Hepatocyte (in vitro differentiated cells): ENCODE measurements around the gene SLC18A2. TPM values are rescaled to one million over a fixed set of nuclear protein-coding genes. Genes with fewer than 3 reads are reported as not detected.

Experiments
- DNase-seq: peaks from one replicate; pipeline ENCODE4 v3.0.0-alpha.2; 2016; ENCODE audit warnings: low spot score
- H2AFZ ChIP-seq: fragments of 200-600 bp; sonication (generic); 2 replicates; pipeline ENCODE4 v1.6.0; 2016; ENCODE audit warnings: antibody characterized with exemption, mild to moderate bottlenecking
- H3K27ac ChIP-seq: fragments of 200-600 bp; sonication (generic); 2 replicates; pipeline ENCODE4 v1.5.1; 2016; ENCODE audit warnings: mild to moderate bottlenecking
- H3K27me3 ChIP-seq: fragments of 200-600 bp; sonication (generic); 2 replicates; pipeline ENCODE4 v1.6.1; 2016
- H3K36me3 ChIP-seq: fragments of 200-600 bp; sonication (generic); replicated peaks from 2 replicates; pipeline ENCODE4 v1.5.1; 2016; ENCODE audit warnings: low read depth; ENCODE audit not compliant: insufficient read depth
- H3K4me1 ChIP-seq: fragments of 200-600 bp; sonication (generic); 2 replicates; pipeline ENCODE4 v1.5.1; 2016; ENCODE audit warnings: mild to moderate bottlenecking, moderate library complexity; ENCODE audit not compliant: insufficient read depth
- H3K4me2 ChIP-seq: fragments of 200-600 bp; sonication (generic); 2 replicates; pipeline ENCODE4 v1.6.0; 2016
- H3K4me3 ChIP-seq: fragments of 200-600 bp; sonication (generic); 2 replicates; pipeline ENCODE4 v1.5.1; 2016; ENCODE audit warnings: mild to moderate bottlenecking
- H3K79me2 ChIP-seq: fragments of 200-600 bp; sonication (generic); 2 replicates; pipeline ENCODE4 v1.6.0; 2017; ENCODE audit warnings: mild to moderate bottlenecking
- H3K9me2 ChIP-seq: fragments of 200-600 bp; sonication (generic); replicated peaks from 2 replicates; pipeline ENCODE4 v1.6.0; 2017; ENCODE audit warnings: mild to moderate bottlenecking; ENCODE audit not compliant: insufficient read depth
- H3K9me3 ChIP-seq: fragments of 200-600 bp; sonication (generic); 2 replicates; pipeline ENCODE4 v1.5.1; 2016; ENCODE audit warnings: low read depth, mild to moderate bottlenecking
- H4K20me1 ChIP-seq: fragments of 200-600 bp; sonication (generic); 2 replicates; pipeline ENCODE4 v1.6.0; 2016; ENCODE audit warnings: mild to moderate bottlenecking; ENCODE audit not compliant: insufficient read depth, poor library complexity, severe bottlenecking
- CTCF ChIP-seq: fragments of 200-600 bp; sonication (generic); IDR thresholded peaks from 2 replicates; pipeline ENCODE4 v1.5.1; 2016; ENCODE audit warnings: antibody characterized with exemption, mild to moderate bottlenecking; ENCODE audit not compliant: poor library complexity
- EZH2 ChIP-seq: fragments of 200-600 bp; sonication (generic); IDR thresholded peaks from 2 replicates; pipeline ENCODE4 v1.6.1; 2016; ENCODE audit warnings: antibody characterized with exemption, mild to moderate bottlenecking, borderline replicate concordance
- EZH2phosphoT487 ChIP-seq: fragments of 200-600 bp; sonication (generic); IDR thresholded peaks from one replicate; pipeline ENCODE4 v1.6.1; 2018; ENCODE audit warnings: antibody characterized with exemption, mild to moderate bottlenecking, low read depth, moderate library complexity; ENCODE audit not compliant: unreplicated experiment, severe bottlenecking
- WGBS: methylation state at CpG from one replicate; pipeline ENCODE4 v1.1.6; 2016; ENCODE audit warnings: low lambda C conversion rate; ENCODE audit errors: missing lambda C conversion rate; 5-methylcytosine and 5-hydroxymethylcytosine counted together
- polyA plus RNA-seq: library from polyadenylated mRNA; unstranded; fragments of >200 nt; fragmentation: Nextera tagmentation; extraction: Ambion mirVana; gene quantifications from 2 replicates; pipeline ENCODE4 v1.2.1, GENCODE V29; 2016
- total RNA-seq: library from RNA; depleted of rRNA; stranded (reverse); fragments of >200 nt; gene quantifications from 2 replicates; pipeline ENCODE4 v1.2.3, GENCODE V29; 2014

SLC18A2 gene
- total and polyA plus RNA-seq, 2 experiments from 2014 or later, result 1.3 to 1.6 TPM

DNA sequence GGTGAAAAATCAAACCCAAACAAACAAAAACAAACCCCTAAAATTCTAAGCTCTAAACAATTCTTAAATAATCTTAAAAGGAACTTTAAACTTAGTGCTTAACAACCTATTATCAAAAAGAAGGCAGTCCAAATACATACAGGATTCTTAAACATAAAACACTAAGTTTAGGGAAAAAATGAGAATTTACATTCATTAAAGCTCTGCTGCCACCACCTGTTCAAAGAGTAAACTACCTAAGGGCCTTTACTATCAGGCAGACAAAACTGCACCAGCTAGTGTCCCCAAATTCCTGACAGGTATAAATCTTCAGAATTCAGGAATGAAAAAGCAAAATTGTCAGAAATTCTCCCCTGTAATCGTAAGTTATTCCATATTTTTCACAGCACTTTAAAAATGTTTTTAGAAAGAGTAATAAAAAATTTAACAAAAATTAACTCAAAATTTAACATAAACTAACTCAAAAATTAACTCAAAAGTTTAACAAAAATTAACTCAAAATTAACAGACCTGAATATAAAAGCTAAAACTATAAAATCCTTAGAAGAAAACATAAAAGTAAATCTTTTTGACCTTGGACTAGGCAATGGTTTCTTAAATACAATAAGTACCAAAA is 79.2 kb downstream of the SLC18A2 start:
- H3K4me3 ChIP-seq, result no peak overlapping the region
- no peaks in the 10 kb centered on the region for H3K36me3 ChIP-seq
- TF ChIP-seq EZH2phosphoT487 (no peak), CTCF (peak; percentile 68)
- no peak overlapping the region for H2AFZ ChIP-seq
- peaks cover 48% of the 10 kb centered on the region for H3K79me2 ChIP-seq
- no peaks in the 10 kb centered on the region for H3K4me1 ChIP-seq
- no peak overlapping the region for H3K27ac ChIP-seq
- no peaks in the 10 kb centered on the region for H3K9me2 ChIP-seq
- DNase-seq, result peak; percentile 47
- no peaks in the 10 kb centered on the region for H3K9me3 ChIP-seq
- H4K20me1 ChIP-seq, result peaks cover 15% of the 10 kb centered on the region
- no peaks in the 10 kb centered on the region for H3K27me3 ChIP-seq
- WGBS, result 32% methylated on average over 1 of the region's 1 CpG
- H3K4me2 ChIP-seq, result no peak overlapping the region

GRCh38 chr10:117322260-117322659 is 81.3 kb downstream of the SLC18A2 start:
- Histone ChIP-seq H3K9me2 (no peaks in the 10 kb centered on the region), H3K36me3 (no peaks in the 10 kb centered on the region), H4K20me1 (peaks cover 23% of the 10 kb centered on the region), H2AFZ (no peak overlapping the region), H3K4me3 (no peak overlapping the region), H3K4me1 (no peaks in the 10 kb centered on the region), H3K27me3 (no peaks in the 10 kb centered on the region), H3K27ac (no peak overlapping the region), H3K9me3 (no peaks in the 10 kb centered on the region), H3K79me2 (peaks cover 67% of the 10 kb centered on the region), H3K4me2 (no peak overlapping the region)
- TF ChIP-seq EZH2 (no peak), EZH2phosphoT487 (no peak), CTCF (no peak)
- no peak for DNase-seq
- 77% methylated on average over 4 of the region's 4 CpGs for WGBS

- H3K4me2 ChIP-seq, result no peak overlapping the region
- no peaks in the 10 kb centered on the region for H3K27me3 ChIP-seq
- H3K79me2 ChIP-seq, result peaks cover 61% of the 10 kb centered on the region
- H3K4me3 ChIP-seq, result no peak overlapping the region
- H3K4me1 ChIP-seq, result no peaks in the 10 kb centered on the region
- no peak overlapping the region for H3K27ac ChIP-seq
- H3K9me2 ChIP-seq, result no peaks in the 10 kb centered on the region
- peaks cover 18% of the 10 kb centered on the region for H4K20me1 ChIP-seq
- no peaks in the 10 kb centered on the region for H3K36me3 ChIP-seq
- 94% methylated on average over 2 of the region's 2 CpGs for WGBS
- no peak overlapping the region for H2AFZ ChIP-seq
- DNase-seq, result no peak
- TF ChIP-seq CTCF (no peak), EZH2phosphoT487 (no peak), EZH2 (no peak)
- no peaks in the 10 kb centered on the region for H3K9me3 ChIP-seq
Measured at GRCh38 chr10:117324367-117324766, 83.5 kb downstream of the SLC18A2 start.

DNA sequence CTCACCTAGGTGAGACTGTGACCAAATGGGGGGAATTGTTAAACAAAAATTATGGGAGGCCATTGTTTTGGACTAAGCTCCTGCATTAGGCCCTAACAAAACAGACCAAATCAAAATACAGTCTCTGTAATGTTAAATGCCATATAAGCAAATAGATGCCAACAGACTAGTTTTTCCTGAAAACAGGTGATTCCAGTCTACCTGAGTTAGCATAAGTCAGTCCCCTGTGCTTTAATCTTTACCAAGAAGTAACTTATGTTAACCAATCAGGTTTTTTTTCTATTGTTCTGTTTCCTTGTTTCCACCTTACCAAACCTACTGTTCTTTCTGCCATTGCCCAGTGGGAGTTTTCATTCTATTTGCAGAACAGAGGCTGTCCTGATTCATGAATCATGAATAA is 86.3 kb downstream of the SLC18A2 start:
- no peaks in the 10 kb centered on the region for H3K27me3 ChIP-seq
- H4K20me1 ChIP-seq, result peaks cover 20% of the 10 kb centered on the region
- DNase-seq, result no peak
- no peaks in the 10 kb centered on the region for H3K9me2 ChIP-seq
- H3K4me2 ChIP-seq, result no peak overlapping the region
- no peaks in the 10 kb centered on the region for H3K9me3 ChIP-seq
- no peaks in the 10 kb centered on the region for H3K4me1 ChIP-seq
- H3K27ac ChIP-seq, result no peak overlapping the region
- H3K4me3 ChIP-seq, result no peak overlapping the region
- peaks cover 71% of the 10 kb centered on the region for H3K79me2 ChIP-seq
- TF ChIP-seq EZH2phosphoT487, result no peak
- no peak overlapping the region for H2AFZ ChIP-seq
- no peaks in the 10 kb centered on the region for H3K36me3 ChIP-seq

Other genes starting within 250 kb of the SLC18A2 start
- gene SHTN1, start 235.9 kb upstream of the SLC18A2 start, total RNA-seq, result 23.2 and 27.7 TPM in 2 replicates
- gene SHTN1, start 235.9 kb upstream of the SLC18A2 start, polyA plus RNA-seq, result 15.6 and 17.9 TPM in 2 replicates
- not detected in 2 replicates for gene VAX1, start 102.8 kb upstream of the SLC18A2 start, total RNA-seq
- not detected in 2 replicates for gene VAX1, start 102.8 kb upstream of the SLC18A2 start, polyA plus RNA-seq
- gene KCNK18, start 43.6 kb upstream of the SLC18A2 start, total RNA-seq, result not detected in 2 replicates
- gene KCNK18, start 43.6 kb upstream of the SLC18A2 start, polyA plus RNA-seq, result not detected in 2 replicates
- 45.6 and 77.2 TPM in 2 replicates for gene PDZD8, start 134.3 kb downstream of the SLC18A2 start, total RNA-seq
- gene PDZD8, start 134.3 kb downstream of the SLC18A2 start, polyA plus RNA-seq, result 10.5 and 12.9 TPM in 2 replicates